Parietal lobe (tissue), 1 donor: ENCODE data around the gene FAM50B. TPM values are rescaled to one million over a fixed set of nuclear protein-coding genes. Genes with fewer than 3 reads are reported as not detected.

Experiments
- total RNA-seq: library from RNA; depleted of rRNA; stranded (reverse); fragments of >200 nt; gene quantifications from one replicate; pipeline ENCODE4 v1.2.3, GENCODE V29; 2014

The FAM50B gene
- 17.2 TPM for total RNA-seq

GRCh38 chr6:3848925-3849605 lies at the start of gene FAM50B:
TSS of gene FAM50B (plus strand) at chr6:3849373. CDS start at chr6:3849812, 439 bp downstream.

Other genes with a start within 250 kb of the FAM50B start
- gene PXDC1, start 97.7 kb upstream of the FAM50B start, total RNA-seq, result 12.5 TPM
- not detected for gene FAM217A, start 229.8 kb downstream of the FAM50B start, total RNA-seq